AG04450 (cell line): ENCODE results near the gene IL15RA. TPM values are rescaled to one million over a fixed set of nuclear protein-coding genes. Genes with fewer than 3 reads are reported as not detected.
A peak's percentile ranks its signal among the peaks of the same experiment; 100 is the strongest.

Source experiments
- CTCF ChIA-PET: fragments of 300-600, 350-600 bp; formaldehyde crosslinking; extraction: SDS; loops from one replicate; lab custom pipeline; 2022; ENCODE audit warnings: antibody characterized with exemption, inconsistent platforms; lab: Charles Lee
- POLR2A ChIA-PET: fragments of 350-600 bp; formaldehyde crosslinking; extraction: SDS; loops from one replicate; lab custom pipeline; 2021; ENCODE audit warnings: antibody characterized with exemption, inconsistent platforms; lab: Yijun Ruan, JAX
- DNase-seq: peaks from one replicate; pipeline ENCODE4 v3.0.0-alpha.2; 2011; ENCODE audit warnings: low read depth, low spot score
- H3K27ac ChIP-seq: one replicate; pipeline ENCODE4 v1.5.1; 2012; ENCODE audit warnings: low read depth, low read length, control low read depth
- H3K27me3 ChIP-seq: one replicate; pipeline ENCODE4 v1.6.0; 2012; ENCODE audit warnings: low read length; ENCODE audit not compliant: control insufficient read depth, insufficient read depth
- H3K4me3 ChIP-seq: 2 replicates; pipeline ENCODE4 v1.5.1; 2011; ENCODE audit warnings: mild to moderate bottlenecking, low read depth, low read length, control low read depth
- H3K9me3 ChIP-seq: 2 replicates; pipeline ENCODE4 v1.5.1; 2012; ENCODE audit warnings: low read length; ENCODE audit not compliant: control insufficient read depth, insufficient read depth
- polyA plus RNA-seq: library from polyadenylated mRNA; depleted of rRNA; stranded (reverse); fragments of >200 nt; gene quantifications from 2 replicates; pipeline ENCODE4 v1.2.3, GENCODE V29; 2011
- TF ChIP-seq, protein P1 (sequence below): IDR thresholded peaks from 2 replicates; pipeline ENCODE4 v1.5.1; 2011; ENCODE audit warnings: low read depth, low read length, control low read depth, inconsistent platforms

Gene IL15RA
- polyA plus RNA-seq, 1 experiment: 3.5 TPM

DNA sequence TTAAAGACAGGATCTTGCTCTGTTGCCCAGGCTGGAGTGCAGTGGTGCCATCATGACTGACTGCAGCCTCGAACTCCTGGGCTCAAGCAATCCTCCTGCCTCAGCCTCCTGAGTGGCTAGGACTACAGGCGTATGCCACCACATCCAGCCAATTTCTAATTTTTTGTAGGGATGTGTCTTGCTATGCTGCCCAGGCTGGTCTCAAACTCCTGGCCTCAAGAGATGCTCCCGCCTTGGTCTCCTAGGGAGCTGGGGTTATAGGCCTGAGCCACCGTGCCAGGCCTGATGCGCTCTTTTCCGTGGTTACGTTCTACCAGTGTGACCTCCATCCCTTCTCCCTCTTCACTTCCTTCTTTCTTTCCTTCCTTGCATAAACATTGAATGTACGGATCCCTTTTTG is 34.2 kb upstream of the IL15RA start:
- Histone ChIP-seq H3K9me3 (peaks cover 4% of the 10 kb centered on the region; the same call in 1 of the 2 replicates), H3K27me3 (peaks cover 3% of the 10 kb centered on the region), H3K27ac (no peak overlapping the region), H3K4me3 (no peak overlapping the region)
- TF ChIP-seq, protein P1, sequence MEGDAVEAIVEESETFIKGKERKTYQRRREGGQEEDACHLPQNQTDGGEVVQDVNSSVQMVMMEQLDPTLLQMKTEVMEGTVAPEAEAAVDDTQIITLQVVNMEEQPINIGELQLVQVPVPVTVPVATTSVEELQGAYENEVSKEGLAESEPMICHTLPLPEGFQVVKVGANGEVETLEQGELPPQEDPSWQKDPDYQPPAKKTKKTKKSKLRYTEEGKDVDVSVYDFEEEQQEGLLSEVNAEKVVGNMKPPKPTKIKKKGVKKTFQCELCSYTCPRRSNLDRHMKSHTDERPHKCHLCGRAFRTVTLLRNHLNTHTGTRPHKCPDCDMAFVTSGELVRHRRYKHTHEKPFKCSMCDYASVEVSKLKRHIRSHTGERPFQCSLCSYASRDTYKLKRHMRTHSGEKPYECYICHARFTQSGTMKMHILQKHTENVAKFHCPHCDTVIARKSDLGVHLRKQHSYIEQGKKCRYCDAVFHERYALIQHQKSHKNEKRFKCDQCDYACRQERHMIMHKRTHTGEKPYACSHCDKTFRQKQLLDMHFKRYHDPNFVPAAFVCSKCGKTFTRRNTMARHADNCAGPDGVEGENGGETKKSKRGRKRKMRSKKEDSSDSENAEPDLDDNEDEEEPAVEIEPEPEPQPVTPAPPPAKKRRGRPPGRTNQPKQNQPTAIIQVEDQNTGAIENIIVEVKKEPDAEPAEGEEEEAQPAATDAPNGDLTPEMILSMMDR: no peak
- no peak for DNase-seq
- ChIA-PET POLR2A (no interaction called here), CTCF (interaction anchor here (1.3 kb wide), 1 partner anchor 78 kb away, joined by 4 read pairs; the partner anchor contains the start of gene RBM17)

DNA sequence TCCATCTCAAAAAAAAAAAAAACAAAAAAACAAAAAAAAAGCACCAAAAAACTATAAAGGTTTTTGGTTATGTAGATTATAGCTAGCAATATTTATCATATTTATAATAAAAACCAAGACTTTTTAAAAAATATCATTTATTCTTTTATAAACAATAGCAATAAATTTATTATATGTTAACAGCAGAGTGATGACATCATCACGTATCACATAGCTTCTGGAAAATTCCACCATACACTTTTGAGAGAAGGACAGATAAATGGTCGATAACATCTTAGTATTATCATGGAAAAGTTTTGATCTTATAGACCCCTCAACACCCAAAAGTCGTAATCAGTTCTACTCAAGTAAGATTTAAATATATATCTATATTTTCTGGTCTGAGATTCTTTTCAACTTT is 33.2 kb upstream of the IL15RA start:
- DNase-seq: no peak
- ChIA-PET POLR2A (no interaction called here), CTCF (interaction anchor here (0.7 to 1.3 kb wide), 3 partner anchors 54 to 79 kb away, joined by 4 to 9 read pairs (median 4); partner anchors contain the start of gene RBM17)
- Histone ChIP-seq H3K9me3 (peaks cover 4% of the 10 kb centered on the region; the same call in 1 of the 2 replicates), H3K27me3 (peaks cover 3% of the 10 kb centered on the region), H3K27ac (no peak overlapping the region), H3K4me3 (no peak overlapping the region)
- TF ChIP-seq, protein P1: no peak

DNA sequence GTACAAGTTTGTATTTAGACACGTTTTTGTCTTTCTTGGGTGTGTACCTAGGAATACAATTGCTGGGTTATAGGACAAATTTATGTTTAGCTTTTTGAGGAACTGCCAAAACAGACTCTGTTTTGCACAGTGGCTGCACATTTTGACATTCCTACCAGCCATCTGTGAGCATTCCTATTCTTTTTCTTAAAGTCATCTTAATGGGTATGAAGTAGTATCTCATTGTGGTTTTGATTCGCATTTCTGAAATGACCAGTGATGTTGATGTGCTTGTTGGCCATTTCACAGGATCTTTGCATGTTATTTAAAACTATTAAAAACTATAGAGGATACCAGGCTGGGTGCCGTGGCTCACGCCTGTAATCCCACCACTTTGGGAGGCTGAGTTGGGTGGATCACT is 32.6 kb upstream of the IL15RA start:
- Histone ChIP-seq H3K9me3 (peaks cover 4% of the 10 kb centered on the region; the same call in 1 of the 2 replicates), H3K27ac (no peak overlapping the region), H3K27me3 (peaks cover 5% of the 10 kb centered on the region), H3K4me3 (no peak overlapping the region)
- DNase-seq: no peak
- TF ChIP-seq, protein P1: no peak
- CTCF ChIA-PET: interaction anchor here (0.7 kb wide), 1 partner anchor 54 kb away, joined by 4 read pairs; no protein-coding TSS in a partner anchor
- POLR2A ChIA-PET: interaction anchor here (0.6 kb wide), 2 partner anchors 83 to 387 kb away, joined by 4 read pairs; no protein-coding TSS in a partner anchor

DNA sequence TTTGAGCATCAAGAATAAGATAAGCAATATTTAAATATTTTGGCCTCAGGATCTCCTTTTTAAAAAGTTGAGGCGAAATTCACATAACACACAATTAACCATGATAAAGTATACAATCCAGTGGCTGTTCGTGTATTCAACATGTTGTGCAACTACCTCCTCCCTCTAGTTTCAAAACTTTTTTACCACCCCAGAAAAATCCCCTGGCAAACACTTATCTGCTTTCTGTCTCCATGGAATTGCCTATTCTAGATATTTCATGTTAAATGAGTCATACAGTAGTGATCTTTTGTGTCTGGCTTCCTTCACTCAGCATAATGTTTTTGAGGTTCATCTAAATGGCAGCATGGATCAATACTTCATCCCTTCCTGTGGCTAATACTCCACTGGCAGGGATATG is 31.8 kb upstream of the IL15RA start:
- TF ChIP-seq, protein P1: no peak
- Histone ChIP-seq H3K27ac (no peak overlapping the region), H3K4me3 (peak overlapping the region; percentile 47), H3K27me3 (peaks cover 5% of the 10 kb centered on the region), H3K9me3 (peaks cover 4% of the 10 kb centered on the region; the same call in 1 of the 2 replicates)
- DNase-seq: peak; percentile 32
- CTCF ChIA-PET: interaction anchor here (0.9 kb wide), 1 partner anchor 15 kb away, joined by 3 read pairs; no protein-coding TSS in a partner anchor
- POLR2A ChIA-PET: no interaction called here

DNA sequence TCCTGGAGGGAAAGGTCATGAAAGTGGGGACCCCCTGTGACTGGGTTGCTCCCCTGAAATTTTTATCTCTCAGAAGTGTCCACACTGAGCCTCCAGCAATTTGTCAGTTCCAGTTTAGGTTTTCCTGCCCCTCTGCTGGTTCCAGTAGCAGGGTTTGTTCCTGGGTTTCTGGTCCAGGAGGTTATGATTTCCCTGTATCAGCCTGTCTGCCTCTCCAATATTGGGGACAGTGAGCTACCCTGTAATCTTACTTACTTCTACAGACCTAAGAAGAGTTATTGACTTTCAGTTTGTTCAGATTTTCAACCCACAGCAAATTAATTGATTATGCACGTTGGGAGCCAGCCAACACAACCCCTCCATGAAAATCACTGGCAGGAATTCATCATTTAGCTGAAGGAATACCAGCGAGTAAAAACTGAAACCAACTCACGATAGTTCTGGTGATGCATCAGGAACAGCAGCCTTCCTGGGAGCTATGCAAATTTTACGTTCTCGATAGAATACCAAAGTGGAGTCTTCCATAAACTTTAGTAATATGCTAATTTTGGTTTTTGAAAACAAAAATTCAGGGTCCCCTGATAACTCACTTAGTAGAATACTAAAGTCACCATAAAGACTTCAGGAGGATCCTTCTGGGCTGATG is 31.3 kb upstream of the IL15RA start:
- Histone ChIP-seq H3K27me3 (peaks cover 5% of the 10 kb centered on the region), H3K27ac (no peak overlapping the region), H3K4me3 (peak overlapping the region; percentile 47), H3K9me3 (peaks cover 4% of the 10 kb centered on the region; the same call in 1 of the 2 replicates)
- TF ChIP-seq, protein P1: no peak
- POLR2A ChIA-PET: interaction anchor here (0.7 kb wide), 1 partner anchor 10 kb away, joined by 3 read pairs; no protein-coding TSS in a partner anchor
- CTCF ChIA-PET: interaction anchor here (0.9 kb wide), 1 partner anchor 15 kb away, joined by 3 read pairs; no protein-coding TSS in a partner anchor
- DNase-seq: no peak
